ENCODE results near the gene MRC2. TPM values are rescaled to one million over a fixed set of nuclear protein-coding genes. Genes with fewer than 3 reads are reported as not detected.

MRC2 gene
- 10 to 100 TPM in 3 of 4 donors, 1 to 10 TPM in 1; 7.9 to 47.2 (median 14.5) TPM for total RNA-seq

- TF ChIP-seq CTCF (IDR thresholded peaks at IDR 0.05) (no peak), EP300 (IDR thresholded peaks at IDR 0.05; ENCODE audit: low read depth) (no peak), POLR2AphosphoS5 (IDR thresholded peaks at IDR 0.05) (no peak), POLR2A (IDR thresholded peaks at IDR 0.05) (no peak)
- DNase-seq: peak; percentile 35
- Histone ChIP-seq H3K36me3 (no peaks in the 10 kb centered on the region), H3K27ac (peak within 1 kb of the TSS; percentile 68 to 86 (median 82)), H3K9me3 (no peaks in the 10 kb centered on the region), H3K27me3 (peaks cover 38% of the 10 kb centered on the region), H3K4me3 (peak within 1 kb of the TSS; percentile 17 to 55 (median 32)), H3K4me1 (peaks cover 0 to 33% (median 13%) of the 10 kb centered on the region in 4 donors)
- in situ Hi-C loops (cut with MboI; ENCODE audit: low pct_ligation_motif_present in 1 of 4, low pct_unique_long_range_greater_than_20kb in 1 of 4, low sequenced_read_pairs in 3 of 4): no loop called here
- intact Hi-C loops (cut with DNase I; ENCODE audit: low total_unique reads): no loop called here
- WGBS, 2 donors (ENCODE audit: low coverage in 1 of 2): 1% methylated on average over 52 of the region's 68 CpGs; no CpG with 5 or more reads in 1 of the 2 donors
Observed at GRCh38 chr17:62627219-62627903, at the start of gene MRC2. Gene MRC2 (plus strand): TSS chr17:62627670. CDS start chr17:62627803, 133 bp downstream.

- TF ChIP-seq POLR2AphosphoS5 (IDR thresholded peaks at IDR 0.05): no peak
- no peak for TF ChIP-seq POLR2A (IDR thresholded peaks at IDR 0.05)
- no peak for TF ChIP-seq EP300 (IDR thresholded peaks at IDR 0.05; ENCODE audit: low read depth)
- no peak for TF ChIP-seq CTCF (IDR thresholded peaks at IDR 0.05)
- Histone ChIP-seq H3K4me1 (no peaks in the 10 kb centered on the region), H3K36me3 (peaks cover 0 to 33% (median 13%) of the 10 kb centered on the region in 4 donors), H3K27ac (no peak overlapping the region), H3K4me3 (no peak overlapping the region), H3K9me3 (no peaks in the 10 kb centered on the region), H3K27me3 (no peaks in the 10 kb centered on the region)
- DNase-seq: no peak
- intact Hi-C loops (cut with DNase I; ENCODE audit: low total_unique reads) (no loop called here), in situ Hi-C loops (cut with MboI; ENCODE audit: low pct_ligation_motif_present in 1 of 4, low pct_unique_long_range_greater_than_20kb in 1 of 4, low sequenced_read_pairs in 3 of 4) (no loop called here)
- WGBS, 2 donors (ENCODE audit: low coverage in 1 of 2): 84 to 89% methylated on average over 2 of the region's 2 CpGs
Observed at GRCh38 chr17:62578757-62579487, 48.5 kb upstream of the MRC2 start.

GRCh38 chr17:62580947-62581346 lies 46.5 kb upstream of the MRC2 start:
- Histone ChIP-seq H3K36me3 (peaks cover 0 to 27% (median 12%) of the 10 kb centered on the region in 4 donors), H3K4me1 (no peaks in the 10 kb centered on the region), H3K9me3 (no peaks in the 10 kb centered on the region), H3K27me3 (no peaks in the 10 kb centered on the region), H3K4me3 (no peak overlapping the region), H3K27ac (no peak overlapping the region)
- WGBS, 2 donors (ENCODE audit: low coverage in 1 of 2): 93 to 95% methylated on average over 2 of the region's 2 CpGs
- in situ Hi-C loops (cut with MboI; ENCODE audit: low pct_ligation_motif_present in 1 of 4, low pct_unique_long_range_greater_than_20kb in 1 of 4, low sequenced_read_pairs in 3 of 4) (no loop called here), intact Hi-C loops (cut with DNase I; ENCODE audit: low total_unique reads) (no loop called here)
- no peak for DNase-seq
- TF ChIP-seq POLR2AphosphoS5 (IDR thresholded peaks at IDR 0.05): no peak
- no peak for TF ChIP-seq CTCF (IDR thresholded peaks at IDR 0.05)
- TF ChIP-seq POLR2A (IDR thresholded peaks at IDR 0.05): no peak
- no peak for TF ChIP-seq EP300 (IDR thresholded peaks at IDR 0.05; ENCODE audit: low read depth)

- Histone ChIP-seq H3K4me3 (no peak overlapping the region), H3K4me1 (no peaks in the 10 kb centered on the region), H3K36me3 (peaks cover 0 to 27% (median 12%) of the 10 kb centered on the region in 4 donors), H3K27ac (no peak overlapping the region), H3K27me3 (no peaks in the 10 kb centered on the region), H3K9me3 (no peaks in the 10 kb centered on the region)
- TF ChIP-seq POLR2A (IDR thresholded peaks at IDR 0.05) (no peak), EP300 (IDR thresholded peaks at IDR 0.05; ENCODE audit: low read depth) (no peak), CTCF (IDR thresholded peaks at IDR 0.05) (no peak), POLR2AphosphoS5 (IDR thresholded peaks at IDR 0.05) (no peak)
- DNase-seq: no peak
- intact Hi-C loops (cut with DNase I; ENCODE audit: low total_unique reads) (no loop called here), in situ Hi-C loops (cut with MboI; ENCODE audit: low pct_ligation_motif_present in 1 of 4, low pct_unique_long_range_greater_than_20kb in 1 of 4, low sequenced_read_pairs in 3 of 4) (no loop called here)
- WGBS, 2 donors (ENCODE audit: low coverage in 1 of 2): 83 to 88% methylated on average over 1 of the region's 1 CpG
Observed at GRCh38 chr17:62581764-62582163, 45.7 kb upstream of the MRC2 start.
